ENCODE results near the gene SHISA9. TPM values are rescaled to one million over a fixed set of nuclear protein-coding genes. Genes with fewer than 3 reads are reported as not detected.

The SHISA9 gene
- polyA plus RNA-seq (2012; ENCODE audit: insufficient read length, low read depth) = 0.06 TPM

DNA sequence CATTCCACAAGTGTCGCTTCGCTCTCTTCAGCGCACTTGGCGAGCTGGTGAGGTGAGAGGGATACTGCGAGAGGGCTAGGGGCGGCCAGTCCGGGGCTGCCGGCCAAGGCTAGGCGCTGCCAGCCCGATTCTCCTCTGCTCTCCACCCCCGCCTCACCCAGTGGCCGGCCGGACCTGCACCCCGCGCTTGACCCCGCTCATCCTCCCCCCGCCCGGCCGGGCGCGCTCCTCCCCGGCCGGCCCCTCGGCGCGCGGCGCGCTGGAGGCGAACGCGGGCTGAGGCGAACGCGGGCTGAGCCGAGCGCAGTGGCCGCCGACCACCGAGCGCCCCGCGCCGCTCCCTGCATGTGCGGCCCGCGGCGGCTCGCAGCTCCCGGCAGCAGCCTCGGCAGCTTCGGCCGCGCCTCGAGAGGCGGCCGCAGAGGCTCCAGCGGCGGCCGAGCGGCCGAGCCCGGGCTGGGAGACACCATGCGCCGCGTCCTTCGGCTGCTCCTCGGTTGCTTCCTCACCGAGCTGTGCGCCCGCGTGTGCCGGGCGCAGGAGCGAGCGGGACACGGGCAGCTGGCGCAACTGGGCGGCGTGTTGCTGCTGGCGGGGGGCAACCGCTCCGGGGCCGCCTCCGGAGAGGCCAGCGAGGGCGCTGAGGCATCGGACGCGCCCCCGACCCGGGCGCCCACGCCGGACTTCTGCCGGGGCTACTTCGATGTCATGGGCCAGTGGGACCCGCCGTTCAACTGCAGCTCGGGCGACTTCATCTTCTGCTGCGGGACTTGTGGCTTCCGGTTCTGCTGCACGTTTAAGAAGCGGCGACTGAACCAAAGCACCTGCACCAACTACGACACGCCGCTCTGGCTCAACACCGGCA is at the start of gene SHISA9:
TSS of gene SHISA9 (plus strand) at position 2 of the 865 bp plus-strand sequence.
- TF ChIP-seq TAF1 (IDR thresholded peaks at IDR 0.05; ENCODE audit: borderline replicate concordance, insufficient read depth, low read length) = no peak
- no peak for TF ChIP-seq POLR2AphosphoS5 (IDR thresholded peaks at IDR 0.05; ENCODE audit: low read depth, low read length)
- TF ChIP-seq FOXP2 (optimal IDR thresholded peaks at IDR 0.05; ENCODE audit: borderline replicate concordance, extremely low read depth, extremely low read length, insufficient read depth) = no peak
- TF ChIP-seq, protein P1, sequence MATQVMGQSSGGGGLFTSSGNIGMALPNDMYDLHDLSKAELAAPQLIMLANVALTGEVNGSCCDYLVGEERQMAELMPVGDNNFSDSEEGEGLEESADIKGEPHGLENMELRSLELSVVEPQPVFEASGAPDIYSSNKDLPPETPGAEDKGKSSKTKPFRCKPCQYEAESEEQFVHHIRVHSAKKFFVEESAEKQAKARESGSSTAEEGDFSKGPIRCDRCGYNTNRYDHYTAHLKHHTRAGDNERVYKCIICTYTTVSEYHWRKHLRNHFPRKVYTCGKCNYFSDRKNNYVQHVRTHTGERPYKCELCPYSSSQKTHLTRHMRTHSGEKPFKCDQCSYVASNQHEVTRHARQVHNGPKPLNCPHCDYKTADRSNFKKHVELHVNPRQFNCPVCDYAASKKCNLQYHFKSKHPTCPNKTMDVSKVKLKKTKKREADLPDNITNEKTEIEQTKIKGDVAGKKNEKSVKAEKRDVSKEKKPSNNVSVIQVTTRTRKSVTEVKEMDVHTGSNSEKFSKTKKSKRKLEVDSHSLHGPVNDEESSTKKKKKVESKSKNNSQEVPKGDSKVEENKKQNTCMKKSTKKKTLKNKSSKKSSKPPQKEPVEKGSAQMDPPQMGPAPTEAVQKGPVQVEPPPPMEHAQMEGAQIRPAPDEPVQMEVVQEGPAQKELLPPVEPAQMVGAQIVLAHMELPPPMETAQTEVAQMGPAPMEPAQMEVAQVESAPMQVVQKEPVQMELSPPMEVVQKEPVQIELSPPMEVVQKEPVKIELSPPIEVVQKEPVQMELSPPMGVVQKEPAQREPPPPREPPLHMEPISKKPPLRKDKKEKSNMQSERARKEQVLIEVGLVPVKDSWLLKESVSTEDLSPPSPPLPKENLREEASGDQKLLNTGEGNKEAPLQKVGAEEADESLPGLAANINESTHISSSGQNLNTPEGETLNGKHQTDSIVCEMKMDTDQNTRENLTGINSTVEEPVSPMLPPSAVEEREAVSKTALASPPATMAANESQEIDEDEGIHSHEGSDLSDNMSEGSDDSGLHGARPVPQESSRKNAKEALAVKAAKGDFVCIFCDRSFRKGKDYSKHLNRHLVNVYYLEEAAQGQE (IDR thresholded peaks at IDR 0.05; ENCODE audit: insufficient read depth in 1 of 2, low read depth in 2 of 2, low read length in 2 of 2) = no peak
- TF ChIP-seq SIN3A (IDR thresholded peaks at IDR 0.05; ENCODE audit: borderline replicate concordance, insufficient read depth, low read length) = no peak

- no peak for TF ChIP-seq SIN3A (IDR thresholded peaks at IDR 0.05; ENCODE audit: borderline replicate concordance, insufficient read depth, low read length)
- TF ChIP-seq, protein P1 (IDR thresholded peaks at IDR 0.05; ENCODE audit: insufficient read depth in 1 of 2, low read depth in 2 of 2, low read length in 2 of 2) = no peak
- no peak for TF ChIP-seq POLR2AphosphoS5 (IDR thresholded peaks at IDR 0.05; ENCODE audit: low read depth, low read length)
- TF ChIP-seq FOXP2 (optimal IDR thresholded peaks at IDR 0.05; ENCODE audit: borderline replicate concordance, extremely low read depth, extremely low read length, insufficient read depth) = no peak
- no peak for TF ChIP-seq TAF1 (IDR thresholded peaks at IDR 0.05; ENCODE audit: borderline replicate concordance, insufficient read depth, low read length)
These were observed 47.4 kb upstream of the SHISA9 start for GRCh38 chr16:12853972-12854371.

DNA sequence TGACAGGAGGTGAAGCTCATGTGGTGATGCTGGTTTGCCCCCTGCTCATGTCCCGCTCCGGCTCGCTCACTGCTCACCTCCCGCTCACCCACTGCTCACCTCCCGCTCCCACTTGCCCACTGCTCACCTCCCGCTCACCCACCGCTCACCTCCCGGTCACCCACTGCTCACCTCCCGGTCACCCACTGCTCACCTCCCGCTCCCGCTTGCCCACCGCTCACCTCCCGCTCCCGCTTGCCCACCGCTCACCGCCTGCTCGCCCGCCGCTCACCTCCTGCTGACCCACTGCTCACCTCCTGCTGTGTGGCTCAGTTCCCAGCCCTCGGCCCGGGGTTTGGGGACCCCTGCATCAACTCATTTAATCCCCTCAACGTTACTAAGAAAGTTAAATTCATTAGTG is 39.1 kb upstream of the SHISA9 start:
- TF ChIP-seq TAF1 (IDR thresholded peaks at IDR 0.05; ENCODE audit: borderline replicate concordance, insufficient read depth, low read length) (no peak), POLR2AphosphoS5 (IDR thresholded peaks at IDR 0.05; ENCODE audit: low read depth, low read length) (no peak), FOXP2 (optimal IDR thresholded peaks at IDR 0.05; ENCODE audit: borderline replicate concordance, extremely low read depth, extremely low read length, insufficient read depth) (no peak), SIN3A (IDR thresholded peaks at IDR 0.05; ENCODE audit: borderline replicate concordance, insufficient read depth, low read length) (no peak)
- TF ChIP-seq, protein P1 (IDR thresholded peaks at IDR 0.05; ENCODE audit: insufficient read depth in 1 of 2, low read depth in 2 of 2, low read length in 2 of 2) = no peak

DNA sequence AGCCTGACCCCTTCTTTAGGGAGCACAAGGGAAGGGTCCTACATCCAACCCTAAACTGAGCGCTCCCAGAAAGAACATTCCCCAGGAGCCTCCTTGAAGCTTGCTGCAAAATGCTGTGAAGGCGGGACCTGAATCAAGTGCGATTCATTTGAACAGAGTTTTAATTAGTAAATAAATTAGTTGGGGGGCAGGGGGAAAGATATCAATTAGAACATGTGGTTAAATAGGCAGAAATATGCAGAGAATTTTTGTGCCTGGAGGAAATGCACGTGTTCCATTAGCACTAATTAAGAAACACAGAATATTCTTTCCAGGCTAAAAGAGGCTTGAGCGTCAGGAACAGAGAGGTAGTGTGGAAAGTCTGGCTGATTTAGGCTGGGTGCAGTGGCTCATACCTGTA is 38.5 kb upstream of the SHISA9 start:
- TF ChIP-seq SIN3A (IDR thresholded peaks at IDR 0.05; ENCODE audit: borderline replicate concordance, insufficient read depth, low read length) (no peak), POLR2AphosphoS5 (IDR thresholded peaks at IDR 0.05; ENCODE audit: low read depth, low read length) (no peak), TAF1 (IDR thresholded peaks at IDR 0.05; ENCODE audit: borderline replicate concordance, insufficient read depth, low read length) (no peak), FOXP2 (optimal IDR thresholded peaks at IDR 0.05; ENCODE audit: borderline replicate concordance, extremely low read depth, extremely low read length, insufficient read depth) (no peak)
- TF ChIP-seq, protein P1 (IDR thresholded peaks at IDR 0.05; ENCODE audit: insufficient read depth in 1 of 2, low read depth in 2 of 2, low read length in 2 of 2) = no peak
